ENCODE measurements around the gene OSM. TPM values are rescaled to one million over a fixed set of nuclear protein-coding genes. Genes with fewer than 3 reads are reported as not detected.

The OSM gene
- polyA plus RNA-seq, 2 of the 4 experiments (the other 2 are of a cell fraction), result not detected

DNA sequence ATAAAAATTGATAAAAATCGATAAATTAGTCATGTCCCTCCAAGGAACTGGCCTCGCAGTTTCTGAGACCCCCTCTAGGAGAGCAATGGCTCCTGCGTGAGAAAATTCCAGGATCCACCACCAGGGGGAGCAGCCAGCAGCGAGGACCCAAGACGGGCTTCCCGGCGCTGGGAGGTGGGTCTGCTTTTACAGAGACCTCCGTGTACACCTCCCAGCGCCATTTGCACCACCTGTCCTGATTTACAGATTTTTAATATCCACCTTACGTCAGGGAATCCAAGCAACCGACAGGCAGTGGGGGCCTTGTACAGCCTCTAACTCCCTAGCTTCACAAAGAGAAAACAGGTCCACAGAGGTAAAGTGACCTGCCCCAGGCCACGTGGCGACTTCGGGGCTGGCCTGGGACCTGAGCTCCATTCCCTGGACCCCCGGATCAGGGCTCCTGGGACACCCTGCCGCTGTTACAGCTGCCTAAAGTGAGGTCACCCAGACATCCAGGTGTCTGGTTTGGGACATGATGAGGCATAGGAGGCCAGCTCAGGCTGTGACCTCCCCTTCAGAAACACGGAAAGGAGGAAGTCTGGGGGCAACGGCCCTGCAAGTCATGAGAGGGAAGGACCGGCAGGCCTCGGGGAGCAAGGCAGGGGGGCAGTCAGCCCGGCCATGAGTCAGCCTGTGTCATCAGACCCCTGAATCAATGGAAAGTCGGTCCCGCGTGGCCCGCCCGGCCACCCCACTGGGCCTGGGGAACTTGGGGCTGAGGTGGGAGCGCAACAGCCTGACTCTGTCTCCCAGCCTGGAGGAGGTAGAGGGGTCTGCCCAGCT lies 3.5 kb downstream of the OSM start:
- CTCF ChIA-PET, result interaction anchor here (0.5 to 4.8 kb wide), 26 partner anchors 9 to 687 kb away, joined by 3 to 34 read pairs (median 4); partner anchors contain the start of genes CASTOR1, CCDC157, RNF215 and SEC14L2
- peak overlapping the region; percentile 99 to 100 for H3K27ac ChIP-seq
- H3K4me2 ChIP-seq, result peak overlapping the region; percentile 74
- FAIRE-seq (no peak), DNase-seq (ENCODE audit: low read depth in 1 of 2, low spot score in 1 of 2) (peak in 1 of 2 experiments; percentile 67), ATAC-seq (peak; percentile 6 to 59; a peak in 3 of 6 replicates)
- H3K4me1 ChIP-seq, result peaks cover 55% of the 10 kb centered on the region
- TF ChIP-seq CTCF (IDR thresholded peaks at IDR 0.05), result peak; percentile 75
- no peak for TF ChIP-seq BHLHE40 (IDR thresholded peaks at IDR 0.05; ENCODE audit: low read depth, low read length)
- peak; percentile 65 for TF ChIP-seq SMC3 (IDR thresholded peaks at IDR 0.05)
- no peak for TF ChIP-seq KDM5A (IDR thresholded peaks at IDR 0.05)
- no peak for TF ChIP-seq KDM1A (IDR thresholded peaks at IDR 0.05; ENCODE audit: low read depth)
- peak; percentile 48 to 52; a peak in 4 of 5 replicates for TF ChIP-seq RAD21 (conservative IDR thresholded peaks at IDR 0.05 in 1 of 2, IDR thresholded peaks at IDR 0.05 in 1 of 2)
- TF ChIP-seq MAX (IDR thresholded peaks at IDR 0.05), result peak; percentile 53; the same call in 1 of the 2 replicates
- peak; percentile 73; the same call in 1 of the 2 replicates for TF ChIP-seq HOXB13 (CRISPR knock-in tag; IDR thresholded peaks at IDR 0.05; ENCODE audit: low read depth)
- TF ChIP-seq E2F6 (IDR thresholded peaks at IDR 0.05; ENCODE audit: borderline replicate concordance, low read depth), result peak; percentile 26; the same call in 1 of the 2 replicates
- TF ChIP-seq EHF (CRISPR knock-in tag; IDR thresholded peaks at IDR 0.05), result 0 out of 2 replicates have a peak, but pooled peaks have one; percentile 28
- TF ChIP-seq, protein P1, sequence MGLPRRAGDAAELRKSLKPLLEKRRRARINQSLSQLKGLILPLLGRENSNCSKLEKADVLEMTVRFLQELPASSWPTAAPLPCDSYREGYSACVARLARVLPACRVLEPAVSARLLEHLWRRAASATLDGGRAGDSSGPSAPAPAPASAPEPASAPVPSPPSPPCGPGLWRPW (IDR thresholded peaks at IDR 0.05), result no peak
- no peak for TF ChIP-seq ZNF302 (CRISPR knock-in tag; IDR thresholded peaks at IDR 0.05)
- TF ChIP-seq MYC (IDR thresholded peaks at IDR 0.05; ENCODE audit: borderline replicate concordance, low read length), result no peak
- TF ChIP-seq PHF8 (IDR thresholded peaks at IDR 0.05; ENCODE audit: borderline replicate concordance, low read depth), result no peak
- H3K9me3 ChIP-seq, result no peaks in the 10 kb centered on the region
- 20% methylated on average over 14 of the region's 27 CpGs for WGBS (ENCODE audit: missing lambda C conversion rate)
- H3K4me3 ChIP-seq, result no peak overlapping the region
- POLR2A ChIA-PET, result no interaction called here

DNA sequence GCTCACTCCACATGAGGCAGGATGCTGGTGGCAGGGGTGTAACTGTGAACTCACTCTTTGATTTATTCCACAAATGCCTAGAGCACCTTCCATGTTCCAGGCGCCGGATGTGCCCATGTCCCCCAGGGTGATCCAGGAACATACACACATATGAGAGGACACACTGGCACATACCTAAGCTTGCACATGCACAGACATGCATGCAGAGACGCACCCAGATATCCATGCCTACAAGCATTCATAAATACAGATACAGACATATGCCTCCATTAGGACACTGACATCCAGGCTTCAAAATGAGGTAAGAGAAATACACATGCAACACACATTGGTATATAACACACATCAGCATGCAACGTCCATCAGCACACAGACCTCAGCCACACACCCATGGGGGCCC lies 4.5 kb downstream of the OSM start:
- CTCF ChIA-PET, result interaction anchor here (0.8 to 4.8 kb wide), 6 partner anchors 38 to 154 kb away, joined by 3 to 25 read pairs (median 6); partner anchors contain the start of genes CCDC157, RNF215 and SF3A1
- H3K27ac ChIP-seq, result peak overlapping the region; percentile 99 to 100
- no peak overlapping the region; the same call in 2 of the 3 replicates for H3K4me2 ChIP-seq
- peaks cover 57% of the 10 kb centered on the region for H3K4me1 ChIP-seq
- ATAC-seq (no peak), DNase-seq (ENCODE audit: low read depth in 1 of 2, low spot score in 1 of 2) (no peak), FAIRE-seq (no peak)
- POLR2A ChIA-PET, result no interaction called here
- no peaks in the 10 kb centered on the region for H3K9me3 ChIP-seq
- 100% methylated on average over 2 of the region's 4 CpGs for WGBS (ENCODE audit: missing lambda C conversion rate)
- TF ChIP-seq MAZ (IDR thresholded peaks at IDR 0.05; ENCODE audit: borderline replicate concordance, low read depth, low read length) (no peak), NFE2L2 (conservative IDR thresholded peaks at IDR 0.05; ENCODE audit: low read length) (no peak), EP300 (IDR thresholded peaks at IDR 0.05) (no peak), POLR2A (IDR thresholded peaks at IDR 0.05; ENCODE audit: low read length) (no peak), E2F6 (IDR thresholded peaks at IDR 0.05; ENCODE audit: borderline replicate concordance, low read depth) (no peak), FOSB (CRISPR knock-in tag; IDR thresholded peaks at IDR 0.05) (no peak), NR3C1 (IDR thresholded peaks at IDR 0.05) (no peak), PBX3 (IDR thresholded peaks at IDR 0.05) (no peak), ZNF302 (CRISPR knock-in tag; IDR thresholded peaks at IDR 0.05) (no peak), RARB (CRISPR knock-in tag; IDR thresholded peaks at IDR 0.05) (no peak), CHD2 (IDR thresholded peaks at IDR 0.05; ENCODE audit: low read length, partially characterized antibody) (no peak), KDM5A (IDR thresholded peaks at IDR 0.05) (no peak), ZC3H11A (IDR thresholded peaks at IDR 0.05) (no peak)
- no peak overlapping the region for H3K4me3 ChIP-seq

All from A549 (cell line).